Measurements from ENCODE around the gene ACSL6. TPM values are rescaled to one million over a fixed set of nuclear protein-coding genes. Genes with fewer than 3 reads are reported as not detected.
A peak's percentile ranks its signal among the peaks of the same experiment; 100 is the strongest.

ACSL6 gene
- total and polyA plus RNA-seq, 10 of the 15 experiments (the other 5 are each of a cell fraction or from before 2014, with no cell fraction given): 0.06 to 0.53 TPM; not detected in 8

DNA sequence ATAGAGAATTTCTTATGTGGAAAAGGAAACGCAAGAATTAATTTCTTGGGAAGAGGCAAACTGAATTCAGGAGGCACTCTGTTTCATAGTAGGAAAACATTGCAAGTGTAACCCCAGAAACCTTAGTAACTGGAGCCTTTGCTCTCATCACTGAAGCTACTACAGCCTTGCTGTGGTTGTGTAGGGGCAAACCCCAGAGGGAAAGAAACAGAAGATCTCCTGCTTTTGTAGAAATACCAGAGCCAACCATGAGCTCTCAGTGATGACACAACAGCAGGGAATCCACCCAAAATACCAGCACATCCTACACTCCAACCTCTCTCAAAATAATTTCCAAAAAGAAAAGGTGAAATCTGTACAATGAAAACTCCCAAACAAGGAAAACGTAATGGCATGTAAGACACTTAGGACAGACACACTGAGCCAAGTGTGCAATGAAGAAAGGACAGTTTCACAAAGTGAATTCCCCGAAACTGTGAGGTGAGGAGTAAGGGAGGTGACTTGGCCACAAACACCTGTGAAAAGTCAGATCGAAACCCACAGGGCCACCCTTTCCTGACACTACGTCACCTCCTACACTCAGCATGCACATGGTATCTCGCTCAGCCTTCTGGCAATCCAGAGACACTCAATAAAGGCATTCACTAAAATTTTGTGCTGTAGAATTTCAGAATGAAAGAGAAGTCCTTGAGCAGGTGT is 8.5 kb upstream of the ACSL6 start (continued):
- TF ChIP-seq, protein P1, sequence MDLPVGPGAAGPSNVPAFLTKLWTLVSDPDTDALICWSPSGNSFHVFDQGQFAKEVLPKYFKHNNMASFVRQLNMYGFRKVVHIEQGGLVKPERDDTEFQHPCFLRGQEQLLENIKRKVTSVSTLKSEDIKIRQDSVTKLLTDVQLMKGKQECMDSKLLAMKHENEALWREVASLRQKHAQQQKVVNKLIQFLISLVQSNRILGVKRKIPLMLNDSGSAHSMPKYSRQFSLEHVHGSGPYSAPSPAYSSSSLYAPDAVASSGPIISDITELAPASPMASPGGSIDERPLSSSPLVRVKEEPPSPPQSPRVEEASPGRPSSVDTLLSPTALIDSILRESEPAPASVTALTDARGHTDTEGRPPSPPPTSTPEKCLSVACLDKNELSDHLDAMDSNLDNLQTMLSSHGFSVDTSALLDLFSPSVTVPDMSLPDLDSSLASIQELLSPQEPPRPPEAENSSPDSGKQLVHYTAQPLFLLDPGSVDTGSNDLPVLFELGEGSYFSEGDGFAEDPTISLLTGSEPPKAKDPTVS (IDR thresholded peaks at IDR 0.05; ENCODE audit: low read depth, low read length): no peak
- TF ChIP-seq JUND (IDR thresholded peaks at IDR 0.05; ENCODE audit: low read depth, low read length) (peak; percentile 88), POLR2AphosphoS5 (IDR thresholded peaks at IDR 0.05; ENCODE audit: low read length) (no peak), WRNIP1 (IDR thresholded peaks at IDR 0.05; ENCODE audit: borderline replicate concordance, low read depth, low read length) (no peak), NR2C2 (IDR thresholded peaks at IDR 0.05; ENCODE audit: borderline replicate concordance, control insufficient read depth, insufficient read length, low read depth) (no peak), SUZ12 (IDR thresholded peaks at IDR 0.05; ENCODE audit: unreplicated experiment) (no peak), TCF12 (IDR thresholded peaks at IDR 0.05; ENCODE audit: low read depth, low read length) (peak; percentile 99), BCL11A (IDR thresholded peaks at IDR 0.05; ENCODE audit: low read depth, low read length) (peak; percentile 97), ESRRA (IDR thresholded peaks at IDR 0.05; ENCODE audit: low read length) (no peak), POU2F2 (IDR thresholded peaks at IDR 0.05; ENCODE audit: borderline replicate concordance, low read depth, low read length) (peak; percentile 74; the same call in 2 of the 3 replicates), EP300 (IDR thresholded peaks at IDR 0.05; ENCODE audit: borderline replicate concordance in 1 of 2, control insufficient read depth in 1 of 2, low read depth in 2 of 2, low read length in 2 of 2) (peak; percentile 78 to 91; a peak in 3 of 4 replicates), SIN3A (IDR thresholded peaks at IDR 0.05; ENCODE audit: low read depth, low read length) (no peak), ASH2L (IDR thresholded peaks at IDR 0.05; ENCODE audit: borderline replicate concordance, low read depth) (no peak), RBBP5 (conservative IDR thresholded peaks at IDR 0.05) (no peak)
- TF ChIP-seq, protein P2, sequence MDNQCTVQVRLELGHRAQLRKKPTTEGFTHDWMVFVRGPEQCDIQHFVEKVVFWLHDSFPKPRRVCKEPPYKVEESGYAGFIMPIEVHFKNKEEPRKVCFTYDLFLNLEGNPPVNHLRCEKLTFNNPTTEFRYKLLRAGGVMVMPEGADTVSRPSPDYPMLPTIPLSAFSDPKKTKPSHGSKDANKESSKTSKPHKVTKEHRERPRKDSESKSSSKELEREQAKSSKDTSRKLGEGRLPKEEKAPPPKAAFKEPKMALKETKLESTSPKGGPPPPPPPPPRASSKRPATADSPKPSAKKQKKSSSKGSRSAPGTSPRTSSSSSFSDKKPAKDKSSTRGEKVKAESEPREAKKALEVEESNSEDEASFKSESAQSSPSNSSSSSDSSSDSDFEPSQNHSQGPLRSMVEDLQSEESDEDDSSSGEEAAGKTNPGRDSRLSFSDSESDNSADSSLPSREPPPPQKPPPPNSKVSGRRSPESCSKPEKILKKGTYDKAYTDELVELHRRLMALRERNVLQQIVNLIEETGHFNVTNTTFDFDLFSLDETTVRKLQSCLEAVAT (IDR thresholded peaks at IDR 0.05): peak; percentile 73
- TF ChIP-seq, protein P3, sequence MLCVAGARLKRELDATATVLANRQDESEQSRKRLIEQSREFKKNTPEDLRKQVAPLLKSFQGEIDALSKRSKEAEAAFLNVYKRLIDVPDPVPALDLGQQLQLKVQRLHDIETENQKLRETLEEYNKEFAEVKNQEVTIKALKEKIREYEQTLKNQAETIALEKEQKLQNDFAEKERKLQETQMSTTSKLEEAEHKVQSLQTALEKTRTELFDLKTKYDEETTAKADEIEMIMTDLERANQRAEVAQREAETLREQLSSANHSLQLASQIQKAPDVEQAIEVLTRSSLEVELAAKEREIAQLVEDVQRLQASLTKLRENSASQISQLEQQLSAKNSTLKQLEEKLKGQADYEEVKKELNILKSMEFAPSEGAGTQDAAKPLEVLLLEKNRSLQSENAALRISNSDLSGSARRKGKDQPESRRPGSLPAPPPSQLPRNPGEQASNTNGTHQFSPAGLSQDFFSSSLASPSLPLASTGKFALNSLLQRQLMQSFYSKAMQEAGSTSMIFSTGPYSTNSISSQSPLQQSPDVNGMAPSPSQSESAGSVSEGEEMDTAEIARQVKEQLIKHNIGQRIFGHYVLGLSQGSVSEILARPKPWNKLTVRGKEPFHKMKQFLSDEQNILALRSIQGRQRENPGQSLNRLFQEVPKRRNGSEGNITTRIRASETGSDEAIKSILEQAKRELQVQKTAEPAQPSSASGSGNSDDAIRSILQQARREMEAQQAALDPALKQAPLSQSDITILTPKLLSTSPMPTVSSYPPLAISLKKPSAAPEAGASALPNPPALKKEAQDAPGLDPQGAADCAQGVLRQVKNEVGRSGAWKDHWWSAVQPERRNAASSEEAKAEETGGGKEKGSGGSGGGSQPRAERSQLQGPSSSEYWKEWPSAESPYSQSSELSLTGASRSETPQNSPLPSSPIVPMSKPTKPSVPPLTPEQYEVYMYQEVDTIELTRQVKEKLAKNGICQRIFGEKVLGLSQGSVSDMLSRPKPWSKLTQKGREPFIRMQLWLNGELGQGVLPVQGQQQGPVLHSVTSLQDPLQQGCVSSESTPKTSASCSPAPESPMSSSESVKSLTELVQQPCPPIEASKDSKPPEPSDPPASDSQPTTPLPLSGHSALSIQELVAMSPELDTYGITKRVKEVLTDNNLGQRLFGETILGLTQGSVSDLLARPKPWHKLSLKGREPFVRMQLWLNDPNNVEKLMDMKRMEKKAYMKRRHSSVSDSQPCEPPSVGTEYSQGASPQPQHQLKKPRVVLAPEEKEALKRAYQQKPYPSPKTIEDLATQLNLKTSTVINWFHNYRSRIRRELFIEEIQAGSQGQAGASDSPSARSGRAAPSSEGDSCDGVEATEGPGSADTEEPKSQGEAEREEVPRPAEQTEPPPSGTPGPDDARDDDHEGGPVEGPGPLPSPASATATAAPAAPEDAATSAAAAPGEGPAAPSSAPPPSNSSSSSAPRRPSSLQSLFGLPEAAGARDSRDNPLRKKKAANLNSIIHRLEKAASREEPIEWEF (IDR thresholded peaks at IDR 0.05; ENCODE audit: insufficient replicate concordance, low read depth, low read length): no peak
- TF ChIP-seq, protein P4, sequence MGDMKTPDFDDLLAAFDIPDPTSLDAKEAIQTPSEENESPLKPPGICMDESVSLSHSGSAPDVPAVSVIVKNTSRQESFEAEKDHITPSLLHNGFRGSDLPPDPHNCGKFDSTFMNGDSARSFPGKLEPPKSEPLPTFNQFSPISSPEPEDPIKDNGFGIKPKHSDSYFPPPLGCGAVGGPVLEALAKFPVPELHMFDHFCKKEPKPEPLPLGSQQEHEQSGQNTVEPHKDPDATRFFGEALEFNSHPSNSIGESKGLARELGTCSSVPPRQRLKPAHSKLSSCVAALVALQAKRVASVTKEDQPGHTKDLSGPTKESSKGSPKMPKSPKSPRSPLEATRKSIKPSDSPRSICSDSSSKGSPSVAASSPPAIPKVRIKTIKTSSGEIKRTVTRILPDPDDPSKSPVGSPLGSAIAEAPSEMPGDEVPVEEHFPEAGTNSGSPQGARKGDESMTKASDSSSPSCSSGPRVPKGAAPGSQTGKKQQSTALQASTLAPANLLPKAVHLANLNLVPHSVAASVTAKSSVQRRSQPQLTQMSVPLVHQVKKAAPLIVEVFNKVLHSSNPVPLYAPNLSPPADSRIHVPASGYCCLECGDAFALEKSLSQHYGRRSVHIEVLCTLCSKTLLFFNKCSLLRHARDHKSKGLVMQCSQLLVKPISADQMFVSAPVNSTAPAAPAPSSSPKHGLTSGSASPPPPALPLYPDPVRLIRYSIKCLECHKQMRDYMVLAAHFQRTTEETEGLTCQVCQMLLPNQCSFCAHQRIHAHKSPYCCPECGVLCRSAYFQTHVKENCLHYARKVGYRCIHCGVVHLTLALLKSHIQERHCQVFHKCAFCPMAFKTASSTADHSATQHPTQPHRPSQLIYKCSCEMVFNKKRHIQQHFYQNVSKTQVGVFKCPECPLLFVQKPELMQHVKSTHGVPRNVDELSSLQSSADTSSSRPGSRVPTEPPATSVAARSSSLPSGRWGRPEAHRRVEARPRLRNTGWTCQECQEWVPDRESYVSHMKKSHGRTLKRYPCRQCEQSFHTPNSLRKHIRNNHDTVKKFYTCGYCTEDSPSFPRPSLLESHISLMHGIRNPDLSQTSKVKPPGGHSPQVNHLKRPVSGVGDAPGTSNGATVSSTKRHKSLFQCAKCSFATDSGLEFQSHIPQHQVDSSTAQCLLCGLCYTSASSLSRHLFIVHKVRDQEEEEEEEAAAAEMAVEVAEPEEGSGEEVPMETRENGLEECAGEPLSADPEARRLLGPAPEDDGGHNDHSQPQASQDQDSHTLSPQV (IDR thresholded peaks at IDR 0.05): no peak
